RWPE2 (cell line): ENCODE measurements around the gene IGF2.

Experiments
- ATAC-seq: fragments of 200-7000 bp; cut with Tn5 transposase; 3 replicates; pipeline ENCODE4 v1.9.1; 2021; ENCODE audit warnings: low read depth
- DNase-seq: peaks from one replicate; pipeline ENCODE4 v3.0.0-alpha.2; 2020; ENCODE audit warnings: low spot score
- H3K27ac ChIP-seq: fragments of 450-650 bp; 2 replicates; pipeline ENCODE4 v1.5.1; 2017; ENCODE audit warnings: mild to moderate bottlenecking; ENCODE audit not compliant: poor library complexity, severe bottlenecking
- H3K27me3 ChIP-seq: fragments of 250-450 bp; sonication (Bioruptor Pico); 2 replicates; pipeline ENCODE4 v1.5.1; 2021; ENCODE audit warnings: mild to moderate bottlenecking, moderate library complexity; ENCODE audit not compliant: insufficient read depth, poor library complexity, severe bottlenecking
- H3K36me3 ChIP-seq: fragments of 250-450 bp; sonication (Bioruptor Pico); 2 replicates; pipeline ENCODE4 v1.5.1; 2020; ENCODE audit warnings: low read depth, mild to moderate bottlenecking, moderate library complexity
- H3K4me1 ChIP-seq: fragments of 250-450 bp; sonication (Bioruptor Pico); 2 replicates; pipeline ENCODE4 v1.5.1; 2021; ENCODE audit warnings: mild to moderate bottlenecking, moderate library complexity; ENCODE audit not compliant: insufficient read depth, poor library complexity, severe bottlenecking
- H3K4me3 ChIP-seq: fragments of 250-450 bp; sonication (Bioruptor Pico); 2 replicates; pipeline ENCODE4 v1.5.1; 2021; ENCODE audit warnings: mild to moderate bottlenecking, moderate library complexity; ENCODE audit not compliant: severe bottlenecking
- H3K9me3 ChIP-seq: fragments of 250-450 bp; sonication (Bioruptor Pico); 2 replicates; pipeline ENCODE4 v1.5.1; 2021; ENCODE audit warnings: mild to moderate bottlenecking, moderate library complexity; ENCODE audit not compliant: severe bottlenecking
- TF ChIP-seq, protein P1 (sequence below): fragments of 450-650 bp; IDR thresholded peaks from one replicate; pipeline ENCODE4 v1.5.1; 2017; ENCODE audit warnings: mild to moderate bottlenecking, moderate library complexity; ENCODE audit not compliant: poor library complexity, severe bottlenecking

The IGF2 gene

DNA sequence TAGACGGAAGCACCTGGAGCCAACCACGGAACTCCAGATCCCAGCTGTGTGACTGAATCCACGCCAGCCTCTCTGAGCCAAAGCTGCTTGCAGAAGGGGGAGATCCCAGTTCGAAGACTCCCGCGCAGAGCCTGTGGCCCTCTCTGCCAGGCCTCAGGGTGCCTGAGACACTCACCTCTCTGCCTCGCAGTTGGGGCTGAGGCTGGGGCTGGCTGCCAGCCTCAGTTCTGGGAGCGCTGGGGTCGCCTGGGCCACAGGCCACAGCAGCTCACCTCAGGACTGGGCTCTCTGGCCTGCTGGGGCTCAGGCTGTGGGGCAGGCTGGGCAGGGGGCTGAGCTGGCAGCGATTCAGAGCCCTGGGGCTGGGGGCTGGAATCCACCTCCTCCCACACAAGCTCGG is 8.2 kb upstream of the IGF2 start:
- peaks cover 79% of the 10 kb centered on the region for H3K27me3 ChIP-seq

DNA sequence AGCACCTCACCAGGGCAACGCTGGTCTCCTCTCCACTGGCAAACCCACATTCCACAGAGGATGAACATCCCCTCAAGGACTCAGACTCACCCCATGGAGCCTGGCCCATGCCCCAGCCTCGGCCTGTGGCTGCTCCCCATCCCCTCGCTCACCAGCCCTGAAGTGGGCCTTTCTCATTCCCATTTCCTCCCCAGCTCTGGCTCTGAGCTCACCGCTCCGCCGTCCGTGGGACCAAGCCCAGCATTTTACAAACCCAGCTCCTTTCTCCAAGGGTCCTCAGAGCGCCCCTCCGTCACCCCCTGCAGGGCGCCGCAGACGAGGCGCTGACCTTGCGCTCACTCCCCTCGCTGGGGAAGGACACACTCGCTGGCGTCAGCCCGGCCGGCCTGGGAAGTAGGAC is 6.9 kb upstream of the IGF2 start:
- Histone ChIP-seq H3K9me3 (no peaks in the 10 kb centered on the region), H3K27me3 (peaks cover 93% of the 10 kb centered on the region), H3K27ac (no peak overlapping the region), H3K4me3 (no peak overlapping the region), H3K4me1 (no peaks in the 10 kb centered on the region), H3K36me3 (no peaks in the 10 kb centered on the region)
- ATAC-seq, result no peak
- no peak for DNase-seq
- TF ChIP-seq, protein P1, sequence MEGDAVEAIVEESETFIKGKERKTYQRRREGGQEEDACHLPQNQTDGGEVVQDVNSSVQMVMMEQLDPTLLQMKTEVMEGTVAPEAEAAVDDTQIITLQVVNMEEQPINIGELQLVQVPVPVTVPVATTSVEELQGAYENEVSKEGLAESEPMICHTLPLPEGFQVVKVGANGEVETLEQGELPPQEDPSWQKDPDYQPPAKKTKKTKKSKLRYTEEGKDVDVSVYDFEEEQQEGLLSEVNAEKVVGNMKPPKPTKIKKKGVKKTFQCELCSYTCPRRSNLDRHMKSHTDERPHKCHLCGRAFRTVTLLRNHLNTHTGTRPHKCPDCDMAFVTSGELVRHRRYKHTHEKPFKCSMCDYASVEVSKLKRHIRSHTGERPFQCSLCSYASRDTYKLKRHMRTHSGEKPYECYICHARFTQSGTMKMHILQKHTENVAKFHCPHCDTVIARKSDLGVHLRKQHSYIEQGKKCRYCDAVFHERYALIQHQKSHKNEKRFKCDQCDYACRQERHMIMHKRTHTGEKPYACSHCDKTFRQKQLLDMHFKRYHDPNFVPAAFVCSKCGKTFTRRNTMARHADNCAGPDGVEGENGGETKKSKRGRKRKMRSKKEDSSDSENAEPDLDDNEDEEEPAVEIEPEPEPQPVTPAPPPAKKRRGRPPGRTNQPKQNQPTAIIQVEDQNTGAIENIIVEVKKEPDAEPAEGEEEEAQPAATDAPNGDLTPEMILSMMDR, result no peak

More for the DNA sequence above, 8.2 kb upstream of the IGF2 start:
- no peaks in the 10 kb centered on the region for H3K9me3 ChIP-seq
- TF ChIP-seq, protein P1, result no peak
- no peaks in the 10 kb centered on the region for H3K36me3 ChIP-seq
- no peak overlapping the region for H3K27ac ChIP-seq
- H3K4me3 ChIP-seq, result no peak overlapping the region
- DNase-seq (no peak), ATAC-seq (no peak)
- H3K4me1 ChIP-seq, result no peaks in the 10 kb centered on the region

DNA sequence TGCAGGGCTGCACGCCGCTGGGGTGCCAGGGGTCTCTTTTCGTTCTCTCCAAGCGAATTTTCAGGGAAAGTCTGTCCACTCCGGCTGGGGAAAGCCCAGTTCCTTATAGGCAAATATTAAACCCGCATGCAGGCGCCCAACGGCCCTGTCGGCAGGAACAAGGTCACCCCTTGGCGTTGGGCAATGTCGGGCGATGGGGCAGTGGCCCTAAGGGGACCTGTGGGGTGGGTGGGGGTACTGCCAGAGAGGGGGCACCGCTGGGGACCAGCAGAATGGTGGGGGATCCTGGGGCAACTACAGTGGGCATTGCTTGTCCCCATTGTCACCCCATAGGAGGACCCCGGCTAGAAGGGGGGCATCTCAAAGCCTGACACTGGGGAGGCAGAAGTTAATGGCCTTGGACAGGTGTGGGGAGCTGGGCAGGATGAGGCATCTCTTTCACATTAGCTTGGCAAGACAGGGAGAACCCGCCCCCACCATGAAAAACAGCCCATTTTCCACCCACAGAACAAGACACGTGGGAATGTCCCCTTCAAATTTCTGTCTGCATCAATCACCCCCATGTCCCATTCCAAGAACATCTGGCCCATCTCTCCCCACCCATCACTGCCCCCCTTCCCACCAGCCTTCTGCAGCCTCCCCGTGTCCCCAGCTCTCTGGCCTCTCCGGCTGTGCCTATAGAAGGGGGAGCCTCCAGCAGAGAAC is 5.5 kb upstream of the IGF2 start:
- ATAC-seq, result no peak
- H3K9me3 ChIP-seq, result no peaks in the 10 kb centered on the region
- H3K27me3 ChIP-seq, result peaks cover 98% of the 10 kb centered on the region
- no peak overlapping the region for H3K4me3 ChIP-seq
- H3K4me1 ChIP-seq, result no peaks in the 10 kb centered on the region
- no peak for DNase-seq
- TF ChIP-seq, protein P1, result no peak
- H3K36me3 ChIP-seq, result no peaks in the 10 kb centered on the region
- no peak overlapping the region for H3K27ac ChIP-seq

DNA sequence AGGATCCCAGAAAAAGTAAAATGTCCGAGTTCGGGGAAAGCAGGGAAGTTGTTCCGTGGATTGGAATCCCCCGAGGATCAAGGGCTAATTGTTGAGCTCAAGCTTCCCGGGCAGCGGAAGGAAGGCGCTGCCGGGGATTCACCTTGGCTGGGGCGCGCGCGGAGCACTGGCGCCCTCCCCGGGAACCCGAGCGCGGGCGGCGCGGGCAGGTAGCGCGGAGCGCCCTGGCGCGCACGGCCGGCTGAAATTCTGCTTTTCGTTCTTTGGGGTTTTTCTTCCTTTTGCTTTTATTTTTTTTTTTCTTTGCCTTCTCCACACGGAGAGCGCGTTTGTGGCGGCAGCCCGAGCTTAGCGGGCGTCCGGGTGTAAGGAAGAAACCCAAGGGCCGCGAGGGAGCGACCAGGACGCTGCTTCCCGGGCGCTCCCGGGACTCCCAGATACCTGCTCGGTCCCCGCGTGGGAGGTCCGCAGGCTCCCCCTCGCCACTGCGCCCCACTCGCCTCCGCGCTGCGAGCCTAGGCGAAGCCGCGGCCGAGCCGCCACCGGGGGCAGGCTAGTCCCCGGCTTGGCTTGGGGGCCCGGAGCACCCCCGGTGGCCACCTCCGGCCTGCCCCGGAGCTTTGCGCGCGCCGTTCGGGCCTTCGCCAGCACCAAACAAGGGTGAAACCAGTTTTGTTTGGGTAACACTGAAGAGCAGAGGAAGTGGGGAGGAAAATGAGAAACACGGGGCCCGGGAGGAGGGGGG is 4.8 kb upstream of the IGF2 start:
- TF ChIP-seq, protein P1, result peak; percentile 46
- ATAC-seq, result 0 out of 3 replicates have a peak, but pooled peaks have one; percentile 30
- Histone ChIP-seq H3K9me3 (no peaks in the 10 kb centered on the region), H3K36me3 (no peaks in the 10 kb centered on the region), H3K27me3 (peaks cover 94% of the 10 kb centered on the region), H3K4me1 (no peaks in the 10 kb centered on the region), H3K4me3 (no peak overlapping the region), H3K27ac (no peak overlapping the region)
- DNase-seq, result no peak

DNA sequence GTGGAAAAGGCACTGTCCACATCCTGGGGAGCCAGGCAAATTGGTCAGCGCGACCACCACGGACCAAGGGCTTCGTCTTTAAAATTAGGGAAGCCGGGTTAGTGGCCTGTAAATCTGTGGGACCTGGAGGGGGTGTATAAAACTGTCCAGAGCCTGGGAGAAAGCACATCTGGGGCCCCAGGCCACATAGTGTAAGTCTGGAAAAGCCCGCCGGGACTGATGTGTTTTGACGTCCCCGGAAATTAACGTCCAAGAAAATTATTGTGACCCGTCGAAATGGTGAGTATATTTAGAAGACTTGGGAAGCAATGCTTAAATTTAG is 4.2 kb upstream of the IGF2 start:
- H3K4me3 ChIP-seq, result no peak overlapping the region
- no peak overlapping the region for H3K27ac ChIP-seq
- no peak for ATAC-seq
- peaks cover 92% of the 10 kb centered on the region for H3K27me3 ChIP-seq
- H3K36me3 ChIP-seq, result no peaks in the 10 kb centered on the region
- no peaks in the 10 kb centered on the region for H3K4me1 ChIP-seq
- TF ChIP-seq, protein P1, result no peak
- H3K9me3 ChIP-seq, result no peaks in the 10 kb centered on the region
- no peak for DNase-seq
